ENCODE results near the gene SPECC1L.

- no peak for TF ChIP-seq CTCF (IDR thresholded peaks at IDR 0.05 in 2 of 3, conservative IDR thresholded peaks at IDR 0.05 in 1 of 3; ENCODE audit: borderline replicate concordance in 1 of 3, insufficient read depth in 1 of 3, low read depth in 2 of 3, low read length in 2 of 3)
- TF ChIP-seq ATF3 (IDR thresholded peaks at IDR 0.05): no peak
- TF ChIP-seq JUND (IDR thresholded peaks at IDR 0.05): no peak
- no peak for TF ChIP-seq EGR1 (IDR thresholded peaks at IDR 0.05; ENCODE audit: low read depth)
- TF ChIP-seq RAD21 (IDR thresholded peaks at IDR 0.05; ENCODE audit: low read depth): no peak
- no peak for TF ChIP-seq POLR2A (IDR thresholded peaks at IDR 0.05; ENCODE audit: borderline replicate concordance, extremely low read depth, insufficient read depth, insufficient read length)
- no peak for TF ChIP-seq POLR2AphosphoS5 (IDR thresholded peaks at IDR 0.05; ENCODE audit: low read depth, low read length)
- TF ChIP-seq SP1 (IDR thresholded peaks at IDR 0.05; ENCODE audit: low read depth): no peak
- TF ChIP-seq ZBTB33 (IDR thresholded peaks at IDR 0.05; ENCODE audit: extremely low read depth, insufficient replicate concordance, low read length): no peak
- no peak for TF ChIP-seq EZH2 (IDR thresholded peaks at IDR 0.05)
- no peak for TF ChIP-seq YY1 (IDR thresholded peaks at IDR 0.05; ENCODE audit: extremely low read depth, insufficient replicate concordance, low read depth, low read length)
- no peak for TF ChIP-seq ZNF274 (IDR thresholded peaks at IDR 0.05; ENCODE audit: low read depth, low read length)
- TF ChIP-seq MAX (IDR thresholded peaks at IDR 0.05): no peak
These were observed 60.0 kb downstream of the SPECC1L start for GRCh38 chr22:24330636-24331035.
